GM10248 (cell line): ENCODE data around the gene ZSCAN31.
"Not testable (repeated sequence)": the region's sequence is repeated elsewhere in the genome, so short reads cannot be mapped to it uniquely, and the experiment has no call there.

Experiments used
- CTCF ChIA-PET: fragments of 300-600 bp; sonication (Branson Sonifier 250); formaldehyde crosslinking; extraction: SDS; loops from one replicate; lab custom pipeline; 2021; ENCODE audit warnings: antibody characterized with exemption; lab: Yijun Ruan, JAX
- POLR2A ChIA-PET: fragments of 350-650 bp; sonication (Branson Sonifier 250); formaldehyde crosslinking; extraction: SDS; loops from one replicate; lab custom pipeline; 2020; ENCODE audit warnings: antibody characterized with exemption; lab: Yijun Ruan, JAX
- DNase-seq: peaks from one replicate; pipeline ENCODE4 v3.0.0; 2012; ENCODE audit errors: extremely low spot score
- TF ChIP-seq, protein P1 (sequence below): IDR thresholded peaks from 2 replicates; pipeline ENCODE4 v1.5.1; 2012; ENCODE audit warnings: mild to moderate bottlenecking, low read depth; ENCODE audit errors: extremely low read depth, missing control alignments, control extremely low read depth

Gene ZSCAN31

DNA sequence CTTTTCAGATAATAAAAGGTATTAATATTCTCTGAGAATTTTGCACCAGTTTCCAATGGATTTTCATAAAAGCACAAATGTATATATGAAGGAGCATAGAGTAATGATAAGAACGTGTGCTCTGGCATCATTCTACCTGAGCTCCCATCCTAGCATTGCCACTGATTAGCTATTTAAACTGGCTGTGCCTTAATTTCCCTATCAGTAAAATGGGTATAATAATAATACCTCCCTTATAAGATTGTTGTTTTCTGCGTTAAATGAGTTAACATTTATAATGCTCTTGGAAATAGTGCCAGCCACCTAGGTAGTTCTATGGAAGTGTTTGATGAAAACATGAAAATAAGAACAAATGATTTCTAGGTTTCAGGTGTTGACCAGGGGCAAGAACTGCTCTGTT is 25.0 kb upstream of the ZSCAN31 start:
- TF ChIP-seq, protein P1, sequence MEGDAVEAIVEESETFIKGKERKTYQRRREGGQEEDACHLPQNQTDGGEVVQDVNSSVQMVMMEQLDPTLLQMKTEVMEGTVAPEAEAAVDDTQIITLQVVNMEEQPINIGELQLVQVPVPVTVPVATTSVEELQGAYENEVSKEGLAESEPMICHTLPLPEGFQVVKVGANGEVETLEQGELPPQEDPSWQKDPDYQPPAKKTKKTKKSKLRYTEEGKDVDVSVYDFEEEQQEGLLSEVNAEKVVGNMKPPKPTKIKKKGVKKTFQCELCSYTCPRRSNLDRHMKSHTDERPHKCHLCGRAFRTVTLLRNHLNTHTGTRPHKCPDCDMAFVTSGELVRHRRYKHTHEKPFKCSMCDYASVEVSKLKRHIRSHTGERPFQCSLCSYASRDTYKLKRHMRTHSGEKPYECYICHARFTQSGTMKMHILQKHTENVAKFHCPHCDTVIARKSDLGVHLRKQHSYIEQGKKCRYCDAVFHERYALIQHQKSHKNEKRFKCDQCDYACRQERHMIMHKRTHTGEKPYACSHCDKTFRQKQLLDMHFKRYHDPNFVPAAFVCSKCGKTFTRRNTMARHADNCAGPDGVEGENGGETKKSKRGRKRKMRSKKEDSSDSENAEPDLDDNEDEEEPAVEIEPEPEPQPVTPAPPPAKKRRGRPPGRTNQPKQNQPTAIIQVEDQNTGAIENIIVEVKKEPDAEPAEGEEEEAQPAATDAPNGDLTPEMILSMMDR, result no peak
- ChIA-PET CTCF (interaction anchor here (0.9 to 8.0 kb wide), 3 partner anchors 10 to 24 kb away, joined by 4 to 55 read pairs (median 6); no protein-coding TSS in a partner anchor), POLR2A (no interaction called here)
- no peak for DNase-seq

DNA sequence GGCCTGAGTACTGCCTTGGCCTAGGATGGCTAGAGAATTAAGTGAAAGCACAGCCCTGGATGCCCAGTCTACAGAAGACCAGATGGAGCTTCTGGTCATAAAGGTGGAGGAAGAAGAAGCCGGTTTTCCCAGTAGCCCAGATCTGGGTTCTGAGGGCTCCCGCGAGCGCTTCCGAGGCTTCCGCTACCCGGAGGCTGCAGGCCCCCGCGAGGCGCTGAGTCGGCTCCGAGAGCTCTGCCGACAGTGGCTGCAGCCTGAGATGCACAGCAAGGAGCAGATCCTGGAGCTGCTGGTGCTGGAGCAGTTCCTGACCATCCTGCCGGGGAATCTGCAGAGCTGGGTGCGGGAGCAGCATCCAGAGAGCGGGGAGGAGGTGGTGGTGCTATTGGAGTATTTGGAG is 23.6 kb upstream of the ZSCAN31 start:
- POLR2A ChIA-PET, DNase-seq: not testable (repeated sequence)
- CTCF ChIA-PET, result interaction anchor here (0.9 to 8.0 kb wide), 4 partner anchors 12 to 464 kb away, joined by 3 to 55 read pairs (median 4); partner anchors contain the start of gene PGBD1

DNA sequence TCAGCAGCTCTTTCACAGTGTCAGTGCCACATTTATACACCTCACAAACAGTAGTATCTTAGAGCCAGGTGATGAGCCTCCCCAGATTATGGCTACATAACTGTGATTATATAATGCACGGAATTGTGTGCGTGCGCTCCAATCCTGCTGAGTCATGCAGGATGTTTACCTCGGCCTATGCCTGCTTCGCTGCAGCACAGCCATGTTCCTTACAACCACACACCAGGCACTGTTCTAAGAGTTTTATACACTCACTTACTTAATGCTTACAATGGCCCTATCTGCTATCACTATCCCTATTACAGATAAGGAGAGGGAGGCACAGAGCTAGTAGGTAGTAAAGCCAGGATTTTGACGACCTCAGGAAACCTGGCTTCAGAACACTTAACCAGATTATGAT is 21.1 kb upstream of the ZSCAN31 start:
- TF ChIP-seq, protein P1, result no peak
- ChIA-PET POLR2A (no interaction called here), CTCF (interaction anchor here (1.1 to 8.0 kb wide), 27 partner anchors 8 to 568 kb away, joined by 3 to 55 read pairs (median 8); partner anchors contain the start of genes ZKSCAN4, ZKSCAN8, ZSCAN26 and ZSCAN31)

DNA sequence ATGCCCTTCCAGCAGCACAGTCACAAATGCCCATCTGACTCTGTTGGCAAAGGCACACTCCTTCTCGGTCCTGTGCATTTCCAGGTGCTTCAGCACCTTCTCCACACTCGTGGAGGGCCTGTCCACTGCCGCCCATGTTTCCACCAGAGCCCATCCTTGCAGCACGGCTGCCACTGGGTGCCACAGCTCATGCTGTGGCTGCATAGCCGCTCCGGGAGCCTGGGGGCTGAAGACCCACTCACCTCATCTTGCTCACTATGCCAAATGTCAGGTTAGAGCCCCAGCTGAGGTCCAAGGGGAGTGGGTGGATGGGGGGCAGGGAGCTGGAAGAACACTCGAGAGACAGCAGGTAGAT is 20.7 kb upstream of the ZSCAN31 start:
- POLR2A ChIA-PET, result no interaction called here
- CTCF ChIA-PET, result interaction anchor here (0.6 to 8.0 kb wide), 66 partner anchors 8 to 584 kb away, joined by 3 to 55 read pairs (median 5); partner anchors contain the start of genes PGBD1, ZKSCAN4, ZKSCAN8 and ZSCAN16
- DNase-seq, result no peak
- TF ChIP-seq, protein P1, result no peak

More for the DNA sequence above, 21.1 kb upstream of the ZSCAN31 start:
- DNase-seq, result no peak

DNA sequence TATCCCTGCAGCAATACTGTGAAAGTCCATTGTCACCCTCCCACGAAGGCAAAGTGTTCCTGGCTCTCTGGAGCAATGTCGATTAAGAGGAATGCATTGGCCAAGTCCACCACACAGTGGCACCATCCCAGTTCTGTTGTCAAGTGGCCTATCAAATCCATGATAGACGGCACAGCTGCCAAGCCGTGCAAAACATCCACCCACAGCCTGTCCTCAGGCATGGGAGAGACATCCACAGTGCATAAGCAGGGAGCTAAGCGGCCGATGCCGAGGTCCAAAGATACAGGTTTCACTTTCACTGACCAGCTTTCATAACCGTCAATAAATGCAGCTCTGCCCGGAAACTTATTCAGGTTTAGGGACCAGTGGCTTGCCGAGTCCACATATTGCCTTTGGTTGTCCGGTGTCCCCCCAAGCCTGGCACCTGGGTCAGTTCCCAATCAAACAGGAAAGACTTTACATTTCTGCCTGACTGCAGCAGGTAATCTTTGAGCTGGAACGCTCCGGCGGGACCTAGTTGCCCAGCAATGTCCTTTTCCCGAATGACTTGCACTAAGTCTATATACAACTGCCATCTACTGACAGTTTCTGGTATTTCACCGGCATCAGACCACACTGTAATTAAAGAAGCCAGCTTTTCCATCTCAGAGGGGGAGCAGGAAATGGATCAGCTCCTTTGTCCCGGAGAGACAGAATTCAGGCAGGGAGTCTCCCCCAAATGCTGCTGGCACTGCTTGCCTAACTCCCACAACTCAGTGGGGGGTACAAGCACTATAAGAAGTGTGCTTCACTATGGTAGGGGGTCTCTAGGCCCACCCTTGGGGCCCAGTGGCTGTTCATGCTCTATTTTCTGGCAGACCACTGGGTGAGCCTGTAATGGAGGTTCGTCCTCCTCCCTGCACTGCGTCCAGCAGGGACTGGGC is 20.1 kb upstream of the ZSCAN31 start:
- TF ChIP-seq, protein P1, result peak; percentile 81
- DNase-seq, result peak; percentile 71
- POLR2A ChIA-PET, result interaction anchor here (0.7 to 1.2 kb wide), 3 partner anchors 20 to 546 kb away, joined by 4 read pairs; partner anchors contain the start of gene ZSCAN31
- CTCF ChIA-PET, result interaction anchor here (0.6 to 8.0 kb wide), 74 partner anchors 9 to 1213 kb away, joined by 3 to 55 read pairs (median 5); partner anchors contain the start of genes PGBD1, ZKSCAN4, ZKSCAN8 and ZSCAN16

DNA sequence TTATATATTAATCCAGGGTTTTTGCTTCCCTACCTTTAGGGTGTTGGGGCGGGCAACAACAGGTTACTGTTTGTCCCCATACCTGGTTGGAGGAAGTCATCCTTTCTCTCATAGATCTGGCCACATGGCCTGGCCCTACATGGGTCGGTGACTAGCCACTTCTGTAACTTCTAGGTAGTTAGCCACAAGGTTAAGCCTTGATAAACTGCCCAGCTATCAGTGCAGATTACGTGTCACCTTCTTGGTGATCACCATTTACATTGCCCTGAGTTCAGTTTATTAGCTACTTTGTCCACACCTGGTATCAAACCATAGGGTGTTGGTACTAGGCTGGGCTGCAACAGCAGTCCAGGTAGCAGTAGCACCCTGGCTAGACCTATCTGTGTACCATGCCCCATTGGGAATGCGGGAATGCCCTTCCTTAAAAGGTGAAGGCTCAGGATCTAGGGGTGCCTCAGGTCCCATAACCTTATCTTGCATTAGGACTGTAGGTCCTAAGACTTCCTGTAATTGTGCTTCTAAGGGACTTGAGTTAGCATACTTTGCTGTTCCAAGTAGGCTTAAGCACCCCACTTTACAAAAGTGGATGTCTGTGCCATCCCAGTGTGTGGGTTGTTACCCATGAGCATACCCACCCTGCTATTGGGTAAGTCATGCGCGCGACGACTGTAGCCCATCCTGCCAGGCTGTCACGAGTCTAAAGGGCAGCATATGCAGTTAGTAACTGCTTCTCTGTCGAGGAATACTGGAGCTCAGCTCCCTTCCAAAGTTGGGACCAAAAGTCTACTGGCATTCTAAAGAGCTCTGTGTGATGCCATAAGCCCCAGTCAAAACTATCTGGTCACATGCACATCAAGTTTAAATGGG is 19.0 kb upstream of the ZSCAN31 start:
- TF ChIP-seq, protein P1, result no peak
- ChIA-PET CTCF (interaction anchor here (1.0 to 8.0 kb wide), 31 partner anchors 8 to 547 kb away, joined by 3 to 55 read pairs (median 7); partner anchors contain the start of genes PGBD1, ZKSCAN4, ZSCAN16 and ZSCAN26), POLR2A (interaction anchor here (0.7 to 1.2 kb wide), 3 partner anchors 19 to 545 kb away, joined by 4 read pairs; partner anchors contain the start of gene ZSCAN31)

More for the DNA sequence above, 19.0 kb upstream of the ZSCAN31 start:
- no peak for DNase-seq
